ENCODE data around the gene OR5P2.
"Not testable (repeated sequence)": the region's sequence is repeated elsewhere in the genome, so short reads cannot be mapped to it uniquely, and the experiment has no call there.

Gene OR5P2

GRCh38 chr11:7796842-7797241 is at the start of gene OR5P2:
Gene OR5P2, minus strand, starts transcription at chr11:7796942. Its CDS starts 0 bp downstream, at chr11:7796942.
- no peak for DNase-seq

GRCh38 chr11:7846003-7846402 is 49.3 kb upstream of the OR5P2 start:
- no peak for DNase-seq

GRCh38 chr11:7844986-7845385 is 48.2 kb upstream of the OR5P2 start:
- no peak for DNase-seq

- DNase-seq, result no peak
Measured at GRCh38 chr11:7844521-7844920, 47.8 kb upstream of the OR5P2 start.

GRCh38 chr11:7840578-7840977 is 43.8 kb upstream of the OR5P2 start:
- no peak for DNase-seq

- no peak for DNase-seq
Measured at GRCh38 chr11:7833527-7833926, 36.8 kb upstream of the OR5P2 start.

- DNase-seq, result no peak
Measured at GRCh38 chr11:7830740-7831139, 34.0 kb upstream of the OR5P2 start, which contains the start of gene OR5P3. Gene OR5P3, minus strand, starts transcription at chr11:7830840.

GRCh38 chr11:7826324-7826723 is 29.6 kb upstream of the OR5P2 start:
- DNase-seq, result no peak

- DNase-seq, result not testable (repeated sequence)
Measured at GRCh38 chr11:7820417-7820816, 23.7 kb upstream of the OR5P2 start.

GRCh38 chr11:7814897-7815296 is 18.2 kb upstream of the OR5P2 start:
- DNase-seq, result not testable (repeated sequence)

- DNase-seq, result not testable (repeated sequence)
Measured at GRCh38 chr11:7810301-7810700, 13.6 kb upstream of the OR5P2 start.

GRCh38 chr11:7793233-7793632 is 3.5 kb downstream of the OR5P2 start:
- no peak for DNase-seq

- DNase-seq, result no peak
Measured at GRCh38 chr11:7787239-7787638, 9.5 kb downstream of the OR5P2 start.

- DNase-seq, result no peak
Measured at GRCh38 chr11:7775689-7776088, 21.1 kb downstream of the OR5P2 start.

- not testable (repeated sequence) for DNase-seq
Measured at GRCh38 chr11:7764301-7764700, 32.4 kb downstream of the OR5P2 start.

GRCh38 chr11:7759010-7759409 is 37.7 kb downstream of the OR5P2 start:
- DNase-seq, result no peak

GRCh38 chr11:7749456-7749855 is 47.3 kb downstream of the OR5P2 start:
- no peak for DNase-seq
